ENCODE data around the gene RAB11FIP3. TPM values are rescaled to one million over a fixed set of nuclear protein-coding genes. Genes with fewer than 3 reads are reported as not detected.

The RAB11FIP3 gene
- total RNA-seq, 1 experiment from 2014 or later, result 35.8 TPM

GRCh38 chr16:459761-460160 is 34.3 kb downstream of the RAB11FIP3 start:
- intact Hi-C loops (cut with micrococcal nuclease; ENCODE audit: unreplicated experiment), result no loop called here
- no peak for TF ChIP-seq CTCF (IDR thresholded peaks at IDR 0.05; ENCODE audit: insufficient read depth in 1 of 2, low read depth in 1 of 2, low read length in 1 of 2, severe bottlenecking in 1 of 2, unreplicated experiment in 1 of 2)
- Mint-ChIP-seq H3K36me3 (ENCODE audit: insufficient read depth, unreplicated experiment) (no peaks in the 10 kb centered on the region), H3K4me3 (ENCODE audit: unreplicated experiment) (no peak overlapping the region), H3K9me3 (ENCODE audit: unreplicated experiment) (no peaks in the 10 kb centered on the region), H3K27me3 (ENCODE audit: insufficient read depth, unreplicated experiment) (no peaks in the 10 kb centered on the region), H3K4me1 (ENCODE audit: low read depth, unreplicated experiment) (peaks cover 5% of the 10 kb centered on the region), H3K27ac (ENCODE audit: unreplicated experiment) (no peak overlapping the region)
- Histone ChIP-seq H3K36me3 (ENCODE audit: control insufficient read depth, insufficient read depth, low read length) (no peaks in the 10 kb centered on the region), H3K27me3 (replicated peaks; ENCODE audit: control insufficient read depth, insufficient read depth, low read length) (no peaks in the 10 kb centered on the region), H3K9me3 (no peaks in the 10 kb centered on the region), H3K4me1 (peaks cover 14% of the 10 kb centered on the region), H3K4me3 (ENCODE audit: low read depth, low read length) (no peak overlapping the region)
- POLR2A ChIA-PET, result no interaction called here
- DNase-seq, result no peak
- CTCF ChIA-PET, result no interaction called here
- BruUV-seq (replicated peaks), result no TSS peak

DNA sequence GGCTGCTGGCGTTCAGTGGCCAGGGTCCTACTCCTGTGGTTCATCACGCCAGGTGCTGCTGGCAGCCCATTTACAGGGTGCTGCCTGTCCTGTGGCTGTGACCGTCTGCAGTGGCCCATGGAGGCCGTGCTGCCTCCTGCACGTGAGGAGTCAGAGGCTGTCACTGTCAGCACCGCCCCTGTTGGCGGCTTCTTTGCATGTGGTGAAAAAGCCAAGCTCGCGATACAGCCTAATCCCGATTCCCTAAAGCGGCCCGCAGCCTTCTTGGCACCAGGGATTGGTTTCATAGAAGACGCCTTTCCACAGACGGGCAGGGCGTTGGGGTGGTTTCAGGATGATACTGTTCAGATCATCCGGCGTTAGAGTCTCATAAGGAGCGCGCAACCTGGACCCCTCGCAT is 35.3 kb downstream of the RAB11FIP3 start:
- H3K4me1 ChIP-seq, result peaks cover 14% of the 10 kb centered on the region
- DNase-seq, result no peak
- H3K4me1 Mint-ChIP-seq (ENCODE audit: low read depth, unreplicated experiment), result peaks cover 5% of the 10 kb centered on the region
- H3K4me3 ChIP-seq (ENCODE audit: low read depth, low read length), result no peak overlapping the region
- intact Hi-C loops (cut with micrococcal nuclease; ENCODE audit: unreplicated experiment), result no loop called here
- CTCF ChIA-PET, result no interaction called here
- H3K4me3 Mint-ChIP-seq (ENCODE audit: unreplicated experiment), result no peak overlapping the region
- H3K36me3 Mint-ChIP-seq (ENCODE audit: insufficient read depth, unreplicated experiment), result no peaks in the 10 kb centered on the region
- H3K27ac Mint-ChIP-seq (ENCODE audit: unreplicated experiment), result no peak overlapping the region
- no peak for TF ChIP-seq CTCF (IDR thresholded peaks at IDR 0.05; ENCODE audit: insufficient read depth in 1 of 2, low read depth in 1 of 2, low read length in 1 of 2, severe bottlenecking in 1 of 2, unreplicated experiment in 1 of 2)
- no peaks in the 10 kb centered on the region for H3K9me3 Mint-ChIP-seq (ENCODE audit: unreplicated experiment)
- no peaks in the 10 kb centered on the region for H3K36me3 ChIP-seq (ENCODE audit: control insufficient read depth, insufficient read depth, low read length)
- BruUV-seq (replicated peaks), result no TSS peak
- no peaks in the 10 kb centered on the region for H3K9me3 ChIP-seq
- POLR2A ChIA-PET, result no interaction called here
- no peaks in the 10 kb centered on the region for H3K27me3 Mint-ChIP-seq (ENCODE audit: insufficient read depth, unreplicated experiment)
- H3K27me3 ChIP-seq (replicated peaks; ENCODE audit: control insufficient read depth, insufficient read depth, low read length), result no peaks in the 10 kb centered on the region

- no TSS peak for BruUV-seq (replicated peaks)
- H3K9me3 Mint-ChIP-seq (ENCODE audit: unreplicated experiment), result no peaks in the 10 kb centered on the region
Measured at GRCh38 chr16:463071-463470, 37.6 kb downstream of the RAB11FIP3 start.

More at GRCh38 chr16:463071-463470, 37.6 kb downstream of the RAB11FIP3 start:
- POLR2A ChIA-PET, result no interaction called here
- Histone ChIP-seq H3K27me3 (replicated peaks; ENCODE audit: control insufficient read depth, insufficient read depth, low read length) (no peaks in the 10 kb centered on the region), H3K36me3 (ENCODE audit: control insufficient read depth, insufficient read depth, low read length) (no peaks in the 10 kb centered on the region), H3K4me3 (ENCODE audit: low read depth, low read length) (no peak overlapping the region), H3K9me3 (no peaks in the 10 kb centered on the region), H3K4me1 (peaks cover 1% of the 10 kb centered on the region)
- H3K4me1 Mint-ChIP-seq (ENCODE audit: low read depth, unreplicated experiment), result no peaks in the 10 kb centered on the region
- no peak for TF ChIP-seq CTCF (IDR thresholded peaks at IDR 0.05; ENCODE audit: insufficient read depth in 1 of 2, low read depth in 1 of 2, low read length in 1 of 2, severe bottlenecking in 1 of 2, unreplicated experiment in 1 of 2)
- DNase-seq, result no peak
- no peak overlapping the region for H3K4me3 Mint-ChIP-seq (ENCODE audit: unreplicated experiment)
- CTCF ChIA-PET, result no interaction called here
- H3K27ac Mint-ChIP-seq (ENCODE audit: unreplicated experiment), result peak overlapping the region; percentile 15
- intact Hi-C loops (cut with micrococcal nuclease; ENCODE audit: unreplicated experiment), result no loop called here
- H3K27me3 Mint-ChIP-seq (ENCODE audit: insufficient read depth, unreplicated experiment), result no peaks in the 10 kb centered on the region
- H3K36me3 Mint-ChIP-seq (ENCODE audit: insufficient read depth, unreplicated experiment), result no peaks in the 10 kb centered on the region

Measured in Caco-2 (cell line).